GM19324 (cell line): ENCODE measurements around the gene NTN1.

Experiments
- ATAC-seq: cut with Tn5 transposase; IDR thresholded peaks from one replicate; pipeline ENCODE4 v1.9.1; 2021; ENCODE audit warnings: mild to moderate bottlenecking, moderate library complexity; ENCODE audit not compliant: unreplicated experiment, low FRiP score

Gene NTN1

GRCh38 chr17:9032151-9032550 is 10.8 kb downstream of the NTN1 start:
- ATAC-seq: no peak

- no peak for ATAC-seq
Measured at GRCh38 chr17:9032583-9032982, 11.3 kb downstream of the NTN1 start.

- no peak for ATAC-seq
Measured at GRCh38 chr17:9035249-9035648, 13.9 kb downstream of the NTN1 start.

- no peak for ATAC-seq
Measured at GRCh38 chr17:9036336-9036735, 15.0 kb downstream of the NTN1 start.

GRCh38 chr17:9037736-9038135 is 16.4 kb downstream of the NTN1 start:
- ATAC-seq: no peak

GRCh38 chr17:9038380-9038779 is 17.1 kb downstream of the NTN1 start:
- ATAC-seq: no peak

GRCh38 chr17:9044772-9045463 is 23.6 kb downstream of the NTN1 start:
- ATAC-seq: no peak

GRCh38 chr17:9050801-9051401 is 29.6 kb downstream of the NTN1 start:
- ATAC-seq: no peak

GRCh38 chr17:9051561-9051960 is 30.3 kb downstream of the NTN1 start:
- no peak for ATAC-seq

- ATAC-seq: no peak
Measured at GRCh38 chr17:9052921-9053320, 31.6 kb downstream of the NTN1 start.

GRCh38 chr17:9053406-9053805 is 32.1 kb downstream of the NTN1 start:
- no peak for ATAC-seq

- ATAC-seq: no peak
Measured at GRCh38 chr17:9054126-9054975, 33.0 kb downstream of the NTN1 start.

GRCh38 chr17:9055281-9055680 is 34.0 kb downstream of the NTN1 start:
- no peak for ATAC-seq

GRCh38 chr17:9056566-9056965 is 35.3 kb downstream of the NTN1 start:
- no peak for ATAC-seq

- no peak for ATAC-seq
Measured at GRCh38 chr17:9057310-9057709, 36.0 kb downstream of the NTN1 start.

- no peak for ATAC-seq
Measured at GRCh38 chr17:9062399-9062902, 41.1 kb downstream of the NTN1 start.

GRCh38 chr17:9064311-9064834 is 43.1 kb downstream of the NTN1 start:
- ATAC-seq: no peak

GRCh38 chr17:9071016-9071415 is 49.7 kb downstream of the NTN1 start:
- no peak for ATAC-seq

GRCh38 chr17:9071811-9072498 is 50.6 kb downstream of the NTN1 start:
- ATAC-seq: no peak

- ATAC-seq: no peak
Measured at GRCh38 chr17:9072696-9073339, 51.5 kb downstream of the NTN1 start.
